ENCODE data around the gene FHOD3. TPM values are rescaled to one million over a fixed set of nuclear protein-coding genes. Genes with fewer than 3 reads are reported as not detected.

The FHOD3 gene
- total RNA-seq, 1 donor from 2014 or later = 346 TPM

GRCh38 chr18:36650906-36651305 is 353.4 kb downstream of the FHOD3 start:
- Histone ChIP-seq H3K27me3 (ENCODE audit: low read depth) (no peaks in the 10 kb centered on the region), H3K4me1 (peaks cover 23% of the 10 kb centered on the region), H3K9me3 (replicated peaks) (no peaks in the 10 kb centered on the region), H3K4me3 (no peak overlapping the region), H3K36me3 (peaks cover 4% of the 10 kb centered on the region), H3K27ac (replicated peaks) (no peak overlapping the region)
- no peak for DNase-seq
- intact Hi-C loops (cut with micrococcal nuclease) = no loop called here
- no peak for TF ChIP-seq CTCF (IDR thresholded peaks at IDR 0.05; ENCODE audit: borderline replicate concordance)

GRCh38 chr18:36652503-36652902 is 355.0 kb downstream of the FHOD3 start:
- peaks cover 4% of the 10 kb centered on the region for H3K36me3 ChIP-seq
- no peak for TF ChIP-seq CTCF (IDR thresholded peaks at IDR 0.05; ENCODE audit: borderline replicate concordance)
- no peak overlapping the region for H3K4me3 ChIP-seq
- no peaks in the 10 kb centered on the region for H3K9me3 ChIP-seq (replicated peaks)
- no peaks in the 10 kb centered on the region for H3K27me3 ChIP-seq (ENCODE audit: low read depth)
- H3K4me1 ChIP-seq = peaks cover 28% of the 10 kb centered on the region
- intact Hi-C loops (cut with micrococcal nuclease) = no loop called here
- H3K27ac ChIP-seq (replicated peaks) = no peak overlapping the region
- DNase-seq = no peak

- H3K9me3 ChIP-seq (replicated peaks) = no peaks in the 10 kb centered on the region
- DNase-seq = no peak
- intact Hi-C loops (cut with micrococcal nuclease) = no loop called here
- peaks cover 28% of the 10 kb centered on the region for H3K4me1 ChIP-seq
- H3K27me3 ChIP-seq (ENCODE audit: low read depth) = no peaks in the 10 kb centered on the region
- peaks cover 4% of the 10 kb centered on the region for H3K36me3 ChIP-seq
- no peak for TF ChIP-seq CTCF (IDR thresholded peaks at IDR 0.05; ENCODE audit: borderline replicate concordance)
- no peak overlapping the region for H3K27ac ChIP-seq (replicated peaks)
- no peak overlapping the region for H3K4me3 ChIP-seq
Measured at GRCh38 chr18:36653141-36653869, 355.8 kb downstream of the FHOD3 start.

- DNase-seq = no peak
- intact Hi-C loops (cut with micrococcal nuclease) = no loop called here
- H3K27me3 ChIP-seq (ENCODE audit: low read depth) = no peaks in the 10 kb centered on the region
- peaks cover 9% of the 10 kb centered on the region for H3K36me3 ChIP-seq
- H3K27ac ChIP-seq (replicated peaks) = no peak overlapping the region
- peaks cover 28% of the 10 kb centered on the region for H3K4me1 ChIP-seq
- H3K9me3 ChIP-seq (replicated peaks) = no peaks in the 10 kb centered on the region
- no peak for TF ChIP-seq CTCF (IDR thresholded peaks at IDR 0.05; ENCODE audit: borderline replicate concordance)
- H3K4me3 ChIP-seq = no peak overlapping the region
Measured at GRCh38 chr18:36653870-36654269, 356.4 kb downstream of the FHOD3 start.

- DNase-seq = no peak
- H3K36me3 ChIP-seq = peaks cover 10% of the 10 kb centered on the region
- intact Hi-C loops (cut with micrococcal nuclease) = no loop called here
- no peak for TF ChIP-seq CTCF (IDR thresholded peaks at IDR 0.05; ENCODE audit: borderline replicate concordance)
- no peak overlapping the region for H3K4me3 ChIP-seq
- H3K4me1 ChIP-seq = peaks cover 28% of the 10 kb centered on the region
- no peaks in the 10 kb centered on the region for H3K27me3 ChIP-seq (ENCODE audit: low read depth)
- no peaks in the 10 kb centered on the region for H3K9me3 ChIP-seq (replicated peaks)
- peak overlapping the region; percentile 18 for H3K27ac ChIP-seq (replicated peaks)
Measured at GRCh38 chr18:36655074-36655473, 357.6 kb downstream of the FHOD3 start.

Data from left ventricle myocardium inferior (tissue), 1 donor.